ENCODE measurements around the gene PDE6H. TPM values are rescaled to one million over a fixed set of nuclear protein-coding genes. Genes with fewer than 3 reads are reported as not detected.
A peak's percentile ranks its signal among the peaks of the same experiment; 100 is the strongest.

The PDE6H gene
- total and polyA plus RNA-seq, 12 donors: 0.48 to 5.9 (median 1.5) TPM; not detected in 8

GRCh38 chr12:14959916-14960496 lies 12.8 kb upstream of the PDE6H start:
- Histone ChIP-seq H3K27ac (peak overlapping the region in 3 of 5 donors; percentile 25 to 76 (median 57)), H3K9me3 (replicated peaks in 1 of 3) (no peaks in the 10 kb centered on the region), H3K36me3 (replicated peaks in 1 of 2) (no peaks in the 10 kb centered on the region), H3K4me3 (peak overlapping the region in 1 of 4 donors; percentile 53), H3K4me1 (replicated peaks in 1 of 2) (peaks cover 0 to 18% of the 10 kb centered on the region in 2 donors), H3K27me3 (no peaks in the 10 kb centered on the region)
- intact Hi-C loops (cut with DNase I): no loop called here
- DNase-seq: no peak
- WGBS, 4 donors: 68 to 77% (median 73%) methylated on average over 4 of the region's 4 CpGs
- TF ChIP-seq CTCF (IDR thresholded peaks at IDR 0.05) (no peak), POLR2A (IDR thresholded peaks at IDR 0.05) (no peak)

GRCh38 chr12:14960548-14961465 lies 12.0 kb upstream of the PDE6H start:
- TF ChIP-seq CTCF (IDR thresholded peaks at IDR 0.05) (no peak), POLR2A (IDR thresholded peaks at IDR 0.05) (no peak)
- no peaks in the 10 kb centered on the region for H3K9me3 ChIP-seq (replicated peaks in 1 of 3)
- peak in 1 of 7 donors; percentile 19 for DNase-seq
- peak overlapping the region; percentile 14 to 76 (median 44) for H3K27ac ChIP-seq
- peak overlapping the region in 2 of 4 donors; percentile 17 to 53 for H3K4me3 ChIP-seq
- H3K36me3 ChIP-seq (replicated peaks in 1 of 2): no peaks in the 10 kb centered on the region
- H3K4me1 ChIP-seq (replicated peaks in 1 of 2): peaks cover 0 to 18% of the 10 kb centered on the region in 2 donors
- WGBS, 4 donors: 51 to 62% (median 58%) methylated on average over 8 to 13 of the region's 13 CpGs
- no peaks in the 10 kb centered on the region for H3K27me3 ChIP-seq
- intact Hi-C loops (cut with DNase I): no loop called here

DNA sequence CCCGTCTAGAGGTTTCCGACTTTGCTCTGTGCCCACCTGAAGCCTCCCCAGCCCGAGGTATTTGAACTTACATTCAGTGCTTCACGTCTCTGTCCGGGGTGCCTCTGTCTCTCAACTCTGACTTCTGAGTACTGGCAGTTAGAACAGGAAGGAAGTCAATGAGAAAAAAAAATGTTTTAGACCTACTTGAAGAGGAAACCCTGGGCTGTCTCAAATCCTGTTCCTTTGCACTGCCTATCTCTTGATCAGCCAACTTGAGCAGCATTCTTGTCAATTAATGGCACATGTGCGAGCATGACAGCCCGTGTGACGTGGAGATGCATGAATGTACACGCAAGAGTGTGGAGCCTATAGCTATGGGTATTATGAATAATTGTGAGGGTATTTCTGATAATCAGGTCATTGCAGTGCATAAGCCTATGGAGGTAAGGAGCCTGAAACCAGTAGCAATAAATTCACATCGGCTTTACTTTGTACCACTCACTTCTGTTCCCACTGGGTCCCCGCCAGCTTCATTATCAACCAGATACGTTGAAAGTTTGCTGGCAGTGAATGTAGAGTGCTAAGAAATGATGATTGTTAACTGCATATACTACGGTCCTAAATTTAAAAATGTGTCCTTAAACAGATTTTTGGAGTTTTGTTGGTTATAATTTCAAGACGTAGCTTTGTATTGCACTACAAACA lies 11.2 kb upstream of the PDE6H start, which contains the start of gene ARHGDIB:
Gene ARHGDIB, minus strand, starts transcription at position 136 of the 687 bp plus-strand sequence. CDS start 10,889 bp downstream, outside the sequence.
- H3K27ac ChIP-seq: peak within 1 kb of the TSS; percentile 25 to 76 (median 44)
- intact Hi-C loops (cut with DNase I): no loop called here
- WGBS, 4 donors: 53 to 67% (median 54%) methylated on average over 14 of the region's 14 CpGs
- DNase-seq: peak in 4 of 7 donors; percentile 24 to 66 (median 32)
- TF ChIP-seq CTCF (IDR thresholded peaks at IDR 0.05): no peak
- TF ChIP-seq POLR2A (IDR thresholded peaks at IDR 0.05): peak in 1 of 2 donors; percentile 11
- peaks cover 0 to 15% of the 10 kb centered on the region in 2 donors for H3K4me1 ChIP-seq (replicated peaks in 1 of 2)
- no peaks in the 10 kb centered on the region for H3K9me3 ChIP-seq (replicated peaks in 1 of 3)
- peak within 1 kb of the TSS in 2 of 4 donors; percentile 17 to 53 for H3K4me3 ChIP-seq
- H3K36me3 ChIP-seq (replicated peaks in 1 of 2): no peaks in the 10 kb centered on the region
- H3K27me3 ChIP-seq: no peaks in the 10 kb centered on the region

- peak overlapping the region in 1 of 4 donors; percentile 53 for H3K4me3 ChIP-seq
- no peak for TF ChIP-seq POLR2A (IDR thresholded peaks at IDR 0.05)
- TF ChIP-seq CTCF (IDR thresholded peaks at IDR 0.05): no peak
- H3K9me3 ChIP-seq (replicated peaks in 1 of 3): no peaks in the 10 kb centered on the region
- peaks cover 0 to 10% of the 10 kb centered on the region in 2 donors for H3K4me1 ChIP-seq (replicated peaks in 1 of 2)
- peak overlapping the region in 4 of 5 donors; percentile 7 to 76 (median 50) for H3K27ac ChIP-seq
- no peaks in the 10 kb centered on the region for H3K27me3 ChIP-seq
- WGBS, 4 donors: 67 to 73% (median 69%) methylated on average over 3 of the region's 3 CpGs
- no peaks in the 10 kb centered on the region for H3K36me3 ChIP-seq (replicated peaks in 1 of 2)
- intact Hi-C loops (cut with DNase I): no loop called here
- no peak for DNase-seq
Measured at GRCh38 chr12:14962153-14962539, 10.7 kb upstream of the PDE6H start.

All from adrenal gland (tissue), 12 donors.